Islet of Langerhans (tissue), 1 donor: ENCODE measurements around the gene BRSK2.

Experiments used
- FAIRE-seq: peaks from one replicate; lab custom pipeline; 2011; peaks lifted over from hg19 to GRCh38; lab: Jason Lieb, UNC

Gene BRSK2

DNA sequence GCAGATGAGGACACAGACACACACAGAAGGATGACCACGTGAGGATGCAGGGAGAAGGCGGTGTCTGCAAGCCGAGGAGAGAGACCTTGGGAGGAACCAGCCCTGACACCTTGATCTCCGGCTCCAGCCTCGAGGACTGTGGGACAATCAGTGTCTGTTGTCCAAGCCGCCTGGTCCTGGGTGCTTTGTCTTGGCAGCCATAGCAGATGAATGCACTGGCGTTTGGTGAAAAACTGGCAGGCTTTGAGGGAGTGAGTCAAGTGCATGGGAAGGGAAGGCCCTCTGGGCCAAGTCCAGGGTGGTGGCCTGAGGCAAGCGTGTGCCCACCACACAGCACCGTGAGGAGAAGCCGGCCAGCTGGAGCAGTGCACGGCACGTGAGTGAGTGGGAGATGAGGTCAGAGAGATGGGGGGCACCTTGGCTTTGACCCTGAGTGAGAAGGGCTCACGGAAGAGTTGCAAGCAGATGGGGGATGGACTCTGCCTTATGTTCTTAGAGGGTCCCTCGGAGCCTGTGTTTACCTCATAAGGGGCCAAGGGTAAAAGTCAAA is 12.4 kb upstream of the BRSK2 start:
- FAIRE-seq, result no peak

DNA sequence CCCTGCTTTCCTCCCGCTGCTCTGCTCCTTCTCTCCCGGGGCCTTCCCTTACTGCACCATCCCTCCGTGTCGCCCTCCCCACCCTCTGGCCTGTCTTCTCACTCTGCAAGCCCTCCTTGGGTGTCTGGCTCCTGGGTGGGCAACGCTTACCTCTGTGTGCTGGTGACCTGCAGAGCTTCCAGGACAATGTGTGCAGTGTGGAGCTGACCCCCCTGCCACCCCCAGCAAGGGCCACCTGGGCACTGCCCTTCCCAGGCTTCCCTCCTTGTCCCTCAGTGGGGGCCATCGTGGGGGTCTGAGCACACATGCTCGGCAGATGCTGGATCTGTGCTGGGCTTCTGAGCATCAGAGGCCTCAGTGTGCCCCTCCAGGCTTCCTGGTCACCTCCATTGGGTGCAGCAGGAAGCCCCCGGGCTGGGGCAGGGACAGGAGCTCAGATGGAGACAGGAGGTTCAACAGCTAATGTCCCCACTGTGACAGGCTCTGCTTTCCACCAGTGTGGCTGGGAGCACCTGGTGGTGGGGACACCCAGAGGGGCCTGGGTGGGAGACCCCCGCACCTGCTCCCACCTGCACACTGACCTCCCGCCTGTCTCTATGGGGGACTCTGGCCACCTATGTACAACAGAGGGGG is 7.8 kb upstream of the BRSK2 start:
- FAIRE-seq, result no peak

DNA sequence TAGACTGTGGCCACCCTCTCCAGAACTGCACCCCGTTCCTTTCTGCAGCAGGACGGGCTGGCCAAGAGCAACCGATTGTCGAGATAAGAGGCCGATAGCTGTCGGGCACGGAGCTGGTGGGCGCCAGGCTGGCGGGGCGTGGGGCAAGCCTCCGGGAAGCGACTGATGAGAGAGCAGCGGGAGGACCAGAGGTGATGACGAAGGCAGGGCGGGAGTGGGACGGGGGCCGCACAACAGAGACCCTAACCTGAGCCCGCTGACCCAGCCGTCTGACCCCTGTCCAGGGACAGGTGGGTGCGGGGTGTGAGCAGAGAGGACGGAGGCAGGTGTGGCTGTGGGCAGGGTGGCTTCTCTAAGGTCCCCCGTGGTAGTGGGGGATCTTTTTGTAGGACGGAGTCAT is 7.3 kb upstream of the BRSK2 start:
- FAIRE-seq, result no peak

DNA sequence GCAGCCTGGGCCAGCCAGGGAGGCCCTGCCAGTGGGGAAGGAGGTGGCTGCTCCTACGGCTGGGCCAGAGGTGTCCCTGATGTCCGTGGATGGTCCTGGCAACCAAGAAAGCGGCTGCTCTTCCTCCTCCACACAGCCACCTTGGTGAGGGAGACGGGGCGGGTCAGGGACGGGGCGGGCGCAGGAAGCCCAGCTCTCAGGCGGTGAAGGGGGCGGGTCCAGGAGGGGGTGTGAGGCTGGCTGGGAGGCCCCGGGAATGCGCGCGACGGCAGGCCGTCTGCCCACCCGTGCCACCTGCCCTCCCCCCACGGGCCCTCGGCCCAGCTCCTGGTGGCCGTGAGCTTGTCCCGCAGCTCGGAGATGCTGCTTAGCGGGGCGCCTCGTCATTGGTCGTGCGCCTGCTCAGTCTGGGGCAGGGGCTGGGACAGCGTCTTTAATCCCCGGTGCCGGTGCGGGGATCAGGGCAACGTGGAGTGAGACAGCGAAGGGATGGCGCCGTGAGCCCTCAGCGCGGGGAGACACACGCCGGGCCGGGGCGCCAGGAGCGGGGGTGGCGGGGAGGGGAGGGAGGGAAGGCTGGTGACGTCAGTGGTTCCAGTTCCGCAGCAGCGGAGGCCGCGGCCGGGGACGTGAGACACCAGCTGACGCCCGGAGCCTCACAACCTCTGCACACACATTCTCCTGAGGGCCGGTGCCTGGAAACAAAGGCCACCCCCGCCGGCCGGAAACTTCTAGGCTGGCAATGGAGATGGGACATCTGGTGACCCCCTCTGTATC is 6.7 kb upstream of the BRSK2 start:
- FAIRE-seq, result peak; percentile 49

DNA sequence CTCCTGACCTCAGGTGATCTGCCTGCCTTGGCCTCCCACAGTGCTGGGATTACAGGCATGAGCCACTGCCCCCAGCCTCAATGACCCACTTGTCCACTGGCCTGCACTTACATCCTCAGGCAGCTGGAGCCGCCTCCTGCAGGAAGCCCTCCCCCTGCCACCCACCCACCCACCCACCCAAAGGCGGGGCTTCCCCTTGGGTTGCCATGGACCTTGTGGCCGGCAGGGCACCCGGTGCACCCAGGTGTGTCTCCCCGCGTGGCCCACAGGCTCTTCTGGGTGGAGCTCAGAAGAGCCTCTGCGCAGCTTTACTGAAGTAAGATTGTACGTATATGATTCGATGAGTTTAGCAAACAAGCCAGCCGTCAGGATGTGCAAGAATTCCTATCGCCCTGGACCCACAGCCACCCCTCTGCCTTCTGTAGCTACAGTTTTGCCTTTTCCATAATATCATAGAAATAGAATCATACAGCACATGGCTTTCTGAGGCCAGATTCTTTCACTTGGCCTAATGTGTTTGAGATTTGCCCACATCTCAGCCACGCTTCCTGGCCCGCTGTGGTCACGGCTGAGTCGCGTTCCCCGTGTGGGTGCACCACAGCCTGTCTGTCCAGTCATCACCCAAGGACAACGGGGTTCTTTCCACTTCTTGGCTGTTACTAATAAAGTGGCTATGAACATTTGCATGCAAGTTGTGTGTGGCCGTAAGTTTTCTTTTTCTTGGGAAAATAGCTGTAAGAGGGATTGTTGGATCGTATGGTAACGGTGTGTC is 5.3 kb upstream of the BRSK2 start:
- FAIRE-seq, result no peak

DNA sequence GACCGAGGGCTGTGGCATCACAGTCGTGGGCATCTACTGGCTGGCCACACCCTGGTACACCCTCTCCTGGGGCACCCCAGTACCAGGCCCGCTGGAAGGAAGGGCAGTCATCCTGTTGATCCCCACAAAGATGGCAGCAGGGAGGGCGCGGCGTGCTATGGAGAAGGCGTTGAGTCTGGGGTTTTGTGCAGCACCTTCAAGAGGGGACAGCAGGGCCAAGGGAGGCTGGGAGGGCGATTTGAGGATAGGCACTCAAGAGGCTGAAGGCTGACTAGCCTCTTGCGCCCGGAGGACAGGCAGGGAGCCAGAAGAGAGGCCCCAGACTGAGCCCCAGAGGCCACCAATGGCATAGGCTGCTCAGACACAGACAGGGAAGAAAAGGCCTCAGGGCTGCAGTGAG is 2.2 kb upstream of the BRSK2 start:
- no peak for FAIRE-seq

DNA sequence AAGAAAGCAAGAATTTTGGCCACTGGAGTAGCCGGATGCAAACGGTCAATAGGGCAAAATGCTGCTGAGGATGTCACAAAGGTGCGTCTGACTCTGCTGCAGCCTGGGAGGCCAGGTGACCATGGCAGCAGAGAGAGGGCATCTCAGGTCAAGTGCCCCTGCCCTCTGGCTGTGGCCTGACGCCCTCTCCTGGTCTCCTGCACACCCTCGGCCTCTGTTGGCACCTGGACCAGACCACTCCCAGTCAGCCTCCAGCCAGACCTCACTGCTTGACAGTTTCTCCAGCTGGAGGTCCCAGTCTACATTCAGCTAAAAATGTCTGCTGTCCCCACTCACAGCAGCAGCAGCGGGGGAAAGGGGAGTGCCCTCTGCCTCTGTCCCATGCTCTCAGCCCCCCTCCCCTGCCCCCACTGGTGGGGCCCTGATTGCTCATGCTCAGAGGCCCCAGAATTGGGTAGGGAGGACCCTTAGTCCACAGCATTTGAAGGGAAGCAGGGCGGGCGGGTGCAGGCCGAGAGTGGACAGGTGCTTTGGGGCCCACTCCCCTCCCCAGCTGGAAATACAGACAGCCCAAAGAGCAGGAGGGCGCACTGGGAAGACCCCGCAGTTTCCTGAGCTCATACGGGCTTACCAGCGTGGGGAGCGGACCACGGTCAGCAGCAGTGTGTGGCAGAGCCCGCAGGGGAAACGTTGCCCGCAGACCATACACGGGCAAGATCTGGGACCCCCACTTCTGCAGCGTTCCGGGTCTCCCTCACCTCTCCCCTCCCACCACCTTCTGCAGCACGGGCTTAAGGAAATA is 1.6 kb upstream of the BRSK2 start:
- FAIRE-seq, result peak; percentile 92

DNA sequence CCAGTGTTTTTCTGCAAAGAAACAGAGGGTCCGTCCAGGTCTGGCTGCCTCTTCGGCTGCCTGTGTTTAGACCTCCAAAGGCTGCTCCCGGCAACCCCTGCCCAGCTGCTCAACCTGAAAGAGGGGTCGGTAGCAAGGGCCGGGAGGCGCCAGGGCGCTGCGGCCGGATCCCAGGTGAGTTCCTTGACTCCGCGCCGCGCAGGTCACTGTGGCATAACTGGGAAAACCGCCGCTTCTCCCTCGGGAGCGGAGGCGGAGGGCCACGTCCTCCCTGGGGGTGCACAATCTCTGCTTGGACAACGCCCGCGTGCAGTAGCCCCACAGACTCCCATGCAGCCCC is 1.0 kb upstream of the BRSK2 start:
- no peak for FAIRE-seq

DNA sequence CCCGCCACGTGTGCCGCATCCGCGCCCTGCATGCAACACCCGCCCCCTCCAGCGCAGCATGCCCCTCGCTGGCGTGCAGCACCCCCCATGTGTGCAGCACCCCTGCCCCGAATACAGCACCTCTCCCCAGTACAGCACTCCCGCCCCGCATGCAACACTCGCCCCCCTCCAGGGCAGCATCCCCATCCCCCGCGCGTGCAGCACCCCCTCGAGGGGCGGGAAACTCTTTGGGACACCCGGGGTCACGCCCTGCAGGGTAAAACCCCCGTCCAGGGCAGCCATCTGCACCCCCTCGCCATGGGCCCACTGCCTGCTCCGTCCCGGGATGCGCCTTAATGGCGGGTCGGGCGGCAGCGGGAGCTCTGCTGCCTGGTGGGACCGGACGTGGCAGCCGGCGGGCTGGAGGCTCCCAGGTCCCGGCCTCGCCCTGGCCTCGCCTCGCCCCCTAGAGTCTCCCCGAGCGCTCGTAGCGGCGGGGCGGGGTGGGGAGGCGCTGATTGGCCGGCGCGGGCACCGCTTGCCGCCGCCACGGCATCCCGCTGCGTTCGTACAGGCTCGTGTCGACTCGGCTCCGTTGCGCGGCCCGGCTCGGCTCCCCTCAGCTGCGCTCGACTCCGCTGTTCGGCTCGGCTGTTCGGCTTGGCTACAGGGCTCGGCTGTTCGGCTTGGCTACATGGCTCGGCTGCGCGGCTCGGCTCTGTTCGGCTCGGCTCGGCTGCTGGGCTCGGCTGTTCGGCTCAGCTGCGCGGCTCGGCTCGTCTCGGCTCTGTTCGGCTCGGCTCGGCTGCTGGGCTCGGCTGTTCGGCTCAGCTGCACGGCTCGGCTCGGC is 417 bp upstream of the BRSK2 start:
- no peak for FAIRE-seq

DNA sequence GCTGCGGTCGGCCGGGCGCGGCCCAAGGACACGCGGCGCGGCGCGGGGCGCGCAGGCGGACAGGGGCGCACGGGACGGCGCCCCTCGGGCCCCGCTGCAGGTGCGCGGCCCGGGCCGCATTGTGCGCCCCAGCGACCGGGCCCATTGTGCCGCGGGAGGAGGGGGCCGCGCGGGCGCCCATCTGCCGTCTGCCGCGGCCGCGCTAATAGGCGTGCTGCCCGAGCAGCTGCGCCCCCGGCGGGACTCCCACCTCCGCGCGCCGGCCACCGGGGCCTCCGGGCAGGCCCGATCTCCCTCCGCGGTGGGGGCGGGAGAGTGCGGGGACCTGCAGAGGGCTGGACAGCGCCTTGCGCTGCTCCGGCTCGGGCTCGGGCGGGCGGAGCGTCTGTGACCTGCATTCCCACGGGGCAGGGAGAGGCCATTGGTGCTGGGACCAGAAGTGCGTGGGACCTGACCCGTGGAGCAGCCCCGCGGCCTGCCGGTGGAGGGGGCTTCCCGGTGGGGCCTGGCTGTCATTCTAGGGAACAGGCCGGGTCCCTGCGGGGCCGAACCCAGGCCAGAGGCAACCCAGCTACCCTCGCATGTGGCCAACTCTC is 933 bp downstream of the BRSK2 start:
- no peak for FAIRE-seq

DNA sequence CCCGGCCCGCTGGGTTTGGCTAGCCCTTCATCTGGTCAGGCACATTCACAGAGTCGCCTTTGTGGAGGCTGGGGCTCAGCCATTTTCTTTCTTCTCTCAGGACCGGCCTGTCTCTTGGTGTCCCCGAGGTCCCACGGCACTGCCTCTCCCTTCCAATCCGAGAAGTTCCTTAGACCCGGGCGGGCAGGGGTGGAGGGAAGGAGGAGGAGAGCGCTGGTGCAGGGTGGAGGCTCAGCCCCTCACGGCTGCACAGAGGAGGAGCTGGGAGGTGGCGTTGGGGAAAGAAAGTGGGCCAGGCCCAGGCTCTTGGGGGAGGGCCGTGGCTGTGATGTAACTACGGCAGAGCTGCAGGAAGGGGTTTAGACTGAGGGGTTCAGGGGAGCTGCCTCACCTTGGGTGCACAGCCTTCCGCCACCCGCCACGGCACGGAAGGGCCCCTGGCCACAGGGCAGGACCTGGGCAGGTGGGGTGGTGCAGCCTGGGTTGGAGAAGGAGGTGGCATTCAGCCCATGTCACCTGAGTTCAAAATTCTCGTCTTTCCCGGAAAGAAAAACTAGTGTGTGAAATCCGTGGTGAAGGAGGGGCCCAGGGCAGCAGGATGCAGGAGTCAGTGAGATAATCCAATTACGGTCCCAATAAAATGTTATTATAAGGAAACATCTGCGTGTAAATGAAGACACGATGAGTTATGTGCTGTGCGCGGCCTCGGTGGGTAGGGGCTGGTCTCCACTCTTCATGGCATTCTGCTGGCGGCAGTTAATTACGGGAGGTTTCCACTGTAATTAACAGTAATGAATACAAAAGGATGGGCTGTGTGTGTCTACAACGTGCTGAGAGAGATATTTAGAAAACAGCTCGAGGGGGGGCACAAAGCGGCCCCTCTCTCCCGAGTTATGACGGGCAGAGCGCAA is 1.7 kb downstream of the BRSK2 start:
- FAIRE-seq, result no peak

DNA sequence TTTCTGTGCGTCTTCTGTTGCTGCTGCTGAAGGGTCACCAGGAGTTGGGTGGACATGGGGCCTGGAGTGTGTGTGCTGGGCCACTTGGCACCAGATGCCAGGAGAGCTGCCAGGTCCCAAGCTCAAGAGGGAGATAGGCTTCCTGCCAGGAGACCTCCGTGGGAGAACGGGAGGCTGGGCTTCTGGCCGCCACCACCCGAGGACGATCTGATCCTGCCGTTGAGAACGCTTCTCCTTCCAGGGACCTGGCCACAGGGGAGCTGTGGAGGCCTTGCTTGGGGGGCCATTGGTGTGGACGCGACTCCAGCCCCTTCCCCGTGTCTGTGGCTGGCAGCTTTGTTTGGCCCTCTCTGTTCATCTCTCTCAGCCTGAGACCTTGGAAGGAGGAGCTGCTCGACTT is 2.4 kb downstream of the BRSK2 start:
- no peak for FAIRE-seq

DNA sequence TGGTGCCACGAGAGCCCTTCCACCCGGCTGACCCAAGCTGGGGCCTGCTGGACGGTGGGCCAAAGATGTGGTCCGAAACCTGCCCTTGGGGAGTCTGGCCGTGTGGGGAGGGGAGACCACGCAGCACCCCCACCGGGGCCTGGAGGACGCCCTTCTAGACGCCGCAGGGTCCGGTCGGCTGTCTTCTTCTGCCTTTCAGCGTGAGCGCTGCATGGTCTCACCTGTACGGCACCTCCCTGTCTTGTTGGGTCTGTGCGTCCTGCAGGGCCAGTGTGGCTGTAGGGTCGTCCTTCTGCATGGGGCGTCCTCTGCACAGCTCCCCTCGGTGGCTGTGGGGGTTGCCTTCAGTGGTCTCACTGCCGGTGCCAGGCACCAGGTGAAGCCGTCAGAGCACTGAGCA is 2.8 kb downstream of the BRSK2 start:
- no peak for FAIRE-seq

DNA sequence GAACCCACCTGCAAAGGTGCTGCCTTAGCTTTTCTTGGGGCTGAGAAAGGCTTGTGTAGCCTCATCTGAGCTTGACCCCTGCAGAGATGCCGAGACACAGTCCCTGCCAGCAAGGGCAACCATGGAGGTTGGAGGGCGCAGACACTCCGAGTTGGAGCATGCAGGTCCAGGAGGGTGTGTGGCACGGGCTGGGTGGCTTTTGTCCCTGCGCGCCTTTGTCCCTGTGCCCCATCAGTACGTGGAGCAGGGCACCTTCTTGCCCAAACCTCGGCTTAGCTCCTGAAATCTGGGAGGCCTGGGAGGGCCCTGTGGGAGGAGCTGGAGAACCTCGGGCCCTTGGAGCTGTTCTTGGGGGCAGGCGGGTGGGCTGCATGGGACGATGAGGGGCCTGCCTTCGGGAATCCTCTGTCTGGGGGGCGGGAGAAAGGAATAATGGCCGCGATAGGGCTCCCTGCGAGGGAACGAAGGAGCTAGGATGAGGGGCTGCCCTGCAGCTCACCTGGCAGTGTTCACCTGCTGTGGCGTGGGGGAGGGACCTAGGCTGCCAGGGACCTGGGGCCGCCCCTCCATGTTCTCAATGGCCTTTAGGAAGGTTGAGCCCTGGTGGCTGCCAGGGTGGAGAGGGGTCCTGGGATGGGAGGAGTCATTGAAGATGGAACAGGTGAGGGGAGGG is 3.4 kb downstream of the BRSK2 start:
- no peak for FAIRE-seq

DNA sequence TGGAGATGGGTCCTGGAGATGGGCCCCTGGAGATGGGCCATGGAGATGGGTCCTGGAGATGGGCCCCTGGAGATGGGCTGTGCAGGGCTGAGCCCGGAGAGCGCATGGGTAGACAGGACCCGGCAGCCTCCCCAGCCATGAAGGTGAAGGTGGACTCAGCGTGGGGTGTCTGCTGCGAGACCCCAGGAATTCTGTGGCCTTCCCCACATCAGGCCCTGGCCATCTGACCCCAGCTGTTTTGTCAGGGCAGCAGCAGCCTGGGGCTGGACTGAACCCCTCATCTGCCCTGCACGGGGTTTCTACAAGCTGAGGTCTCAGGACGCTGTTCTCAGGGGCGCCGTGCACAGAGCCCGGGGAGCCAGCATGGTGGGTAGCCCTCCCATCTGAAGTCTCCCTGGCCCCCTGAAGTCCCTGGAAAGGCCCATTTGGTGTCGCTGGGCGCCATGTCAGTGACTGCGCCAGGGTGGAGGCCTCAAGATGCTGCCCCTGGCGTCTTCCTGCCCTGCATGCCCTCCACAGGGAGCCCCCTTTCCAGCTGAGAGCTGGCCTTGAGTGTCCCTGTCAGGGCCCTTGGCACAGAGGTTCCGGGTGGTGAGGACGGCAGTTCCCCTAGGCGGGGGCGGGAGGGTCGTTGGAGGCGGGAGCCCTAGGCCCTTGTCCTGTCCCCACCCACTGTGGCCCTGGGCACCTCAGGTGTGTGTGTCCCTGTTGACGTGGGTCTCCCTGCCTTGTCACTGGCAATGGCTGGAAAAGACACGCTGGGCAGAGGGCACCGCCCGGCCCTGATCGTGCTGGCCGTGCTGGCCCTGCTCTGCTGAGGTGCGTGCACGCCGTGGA is 5.4 kb downstream of the BRSK2 start:
- FAIRE-seq, result no peak

DNA sequence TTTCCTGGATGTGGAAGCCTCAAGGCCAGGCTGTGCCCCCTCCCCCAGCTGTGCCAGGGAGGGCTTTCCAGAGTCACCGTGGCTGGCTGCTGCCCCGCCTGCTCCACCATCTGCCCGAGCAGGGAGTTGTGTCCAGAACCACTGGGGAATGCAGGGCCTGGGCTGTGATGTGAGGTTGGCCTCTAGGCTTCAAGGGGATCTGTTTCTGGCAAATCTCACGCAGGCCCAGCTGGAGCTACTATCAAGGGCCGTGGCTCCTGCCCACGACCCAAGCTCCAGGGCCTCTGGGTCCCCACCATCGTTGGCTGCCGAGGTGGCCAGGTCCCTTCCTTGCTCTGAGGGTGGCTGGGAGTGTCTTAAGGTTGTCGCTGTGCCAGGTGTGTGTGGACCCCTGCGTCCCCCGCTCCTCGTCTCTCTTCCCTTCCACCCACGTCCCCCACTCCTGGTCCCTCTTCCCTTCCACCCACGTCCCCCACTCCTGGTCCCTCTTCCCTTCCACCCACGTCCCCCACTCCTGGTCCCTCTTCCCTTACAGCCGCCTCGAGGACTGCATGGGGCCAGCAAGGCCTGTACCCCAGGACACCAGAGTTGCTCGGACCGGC is 6.1 kb downstream of the BRSK2 start:
- no peak for FAIRE-seq

DNA sequence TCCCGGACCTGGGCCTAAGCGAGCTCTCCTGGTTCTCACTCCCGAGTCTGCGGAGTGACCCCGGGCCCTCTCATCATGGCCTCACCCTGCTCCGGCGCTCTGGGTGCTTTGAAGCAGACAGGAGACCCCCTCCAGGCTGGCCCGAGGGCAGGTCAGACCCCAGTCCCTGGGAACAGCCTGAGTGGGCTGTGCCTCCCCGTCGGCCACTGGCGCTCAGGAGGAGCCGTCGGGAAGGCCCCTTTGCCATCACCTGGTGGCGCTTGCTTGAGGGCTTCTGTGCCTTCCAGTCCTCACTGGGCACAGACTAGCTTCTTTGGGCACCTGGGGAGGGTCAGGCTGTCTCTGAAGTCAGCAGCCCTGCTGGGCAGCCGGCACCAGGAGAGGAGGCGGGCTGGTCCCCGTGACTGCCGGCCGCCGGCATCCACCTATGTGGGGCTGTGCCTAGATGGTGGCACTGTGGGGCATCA is 6.7 kb downstream of the BRSK2 start:
- no peak for FAIRE-seq
